Testis (tissue), 2 donors: Measurements from ENCODE around the gene PYURF.

Experiments
- CTCF ChIP-seq, 3 experiments: fragments of 450-650 bp in 2 of 3; fragments of 200-600 bp in 1 of 3; sonication (generic) in 1 of 3; IDR thresholded peaks; one replicate each; pipeline ENCODE4 v1.5.1; 2016 to 2019; ENCODE audit warnings: antibody characterized with exemption in 3 of 3, mild to moderate bottlenecking in 2 of 3, moderate library complexity in 1 of 3
- POLR2A ChIP-seq: fragments of 450-650 bp; IDR thresholded peaks from one replicate; pipeline ENCODE4 v1.6.1; 2017; ENCODE audit warnings: antibody characterized with exemption, mild to moderate bottlenecking, moderate library complexity

- no peak for TF ChIP-seq CTCF (IDR thresholded peaks at IDR 0.05)
- TF ChIP-seq POLR2A: no peak
These were observed 26.2 kb upstream of the PYURF start for GRCh38 chr4:88549815-88550214.
